ENCODE data around the gene SPTLC1.

- TF ChIP-seq CTCF (conservative IDR thresholded peaks at IDR 0.05; ENCODE audit: low read depth, low read length) (no peak), EZH2 (IDR thresholded peaks at IDR 0.05; ENCODE audit: borderline replicate concordance, low read depth, low read length, poor library complexity, severe bottlenecking) (no peak)
Observed at GRCh38 chr9:92066168-92066567, 49.0 kb downstream of the SPTLC1 start.
